T-helper 1 cell treated with Interleukin-12 subunit alpha and Interleukin-12 subunit beta and Interleukin-4 antibody, amounts not matched to agents 30 μg/mL and 1 μg/mL, for 36 hours (primary cell): ENCODE measurements around the gene SLFN13.
"Not testable (repeated sequence)": the region's sequence is repeated elsewhere in the genome, so short reads cannot be mapped to it uniquely, and the experiment has no call there.

ENCODE experiments used
- H3K27ac Mint-ChIP-seq: one replicate; pipeline ENCODE4 v1.8.0; 2021; ENCODE audit warnings: mild to moderate bottlenecking, mixed read lengths
- H3K27me3 Mint-ChIP-seq: one replicate; pipeline ENCODE4 v1.8.0; 2021; ENCODE audit warnings: low read depth, mixed read lengths
- H3K36me3 Mint-ChIP-seq: one replicate; pipeline ENCODE4 v1.8.0; 2021; ENCODE audit warnings: low read depth, mixed read lengths
- H3K4me1 Mint-ChIP-seq: one replicate; pipeline ENCODE4 v1.8.0; 2021; ENCODE audit warnings: low read depth, mixed read lengths
- H3K4me3 Mint-ChIP-seq: one replicate; pipeline ENCODE4 v1.8.0; 2021; ENCODE audit warnings: mild to moderate bottlenecking, moderate library complexity, mixed read lengths
- H3K9me3 Mint-ChIP-seq: one replicate; pipeline ENCODE4 v1.8.0; 2021; ENCODE audit warnings: mixed read lengths

SLFN13 gene

GRCh38 chr17:35454035-35454434, 5.5 kb upstream of the SLFN13 start:
- H3K36me3 Mint-ChIP-seq: peaks cover 25% of the 10 kb centered on the region
- not testable (repeated sequence) for H3K27ac Mint-ChIP-seq, H3K27me3 Mint-ChIP-seq, H3K9me3 Mint-ChIP-seq, H3K4me3 Mint-ChIP-seq, H3K4me1 Mint-ChIP-seq

- Mint-ChIP-seq H3K4me3 (no peak overlapping the region), H3K27me3 (no peaks in the 10 kb centered on the region), H3K9me3 (no peaks in the 10 kb centered on the region), H3K27ac (no peak overlapping the region), H3K4me1 (peaks cover 11% of the 10 kb centered on the region), H3K36me3 (peaks cover 19% of the 10 kb centered on the region)
Measured at GRCh38 chr17:35453171-35453570, 4.6 kb upstream of the SLFN13 start.

GRCh38 chr17:35449371-35449931, 885 bp upstream of the SLFN13 start:
- Mint-ChIP-seq H3K9me3 (no peaks in the 10 kb centered on the region), H3K27me3 (no peaks in the 10 kb centered on the region), H3K27ac (peak overlapping the region; percentile 53), H3K4me1 (peaks cover 21% of the 10 kb centered on the region), H3K4me3 (peak overlapping the region; percentile 36), H3K36me3 (peaks cover 29% of the 10 kb centered on the region)

- Mint-ChIP-seq H3K9me3 (no peaks in the 10 kb centered on the region), H3K4me3 (peak overlapping the region; percentile 71), H3K4me1 (peaks cover 21% of the 10 kb centered on the region), H3K27ac (peak overlapping the region; percentile 74), H3K36me3 (peaks cover 34% of the 10 kb centered on the region), H3K27me3 (no peaks in the 10 kb centered on the region)
Measured at GRCh38 chr17:35448899-35449227, 297 bp upstream of the SLFN13 start.

- peaks cover 17% of the 10 kb centered on the region for H3K4me1 Mint-ChIP-seq
- H3K27me3 Mint-ChIP-seq: no peaks in the 10 kb centered on the region
- peak overlapping the region; percentile 46 for H3K27ac Mint-ChIP-seq
- no peaks in the 10 kb centered on the region for H3K9me3 Mint-ChIP-seq
- peak overlapping the region; percentile 71 for H3K4me3 Mint-ChIP-seq
- peaks cover 34% of the 10 kb centered on the region for H3K36me3 Mint-ChIP-seq
Measured at GRCh38 chr17:35447499-35447898, 1.1 kb downstream of the SLFN13 start.

- no peak overlapping the region for H3K4me3 Mint-ChIP-seq
- H3K9me3 Mint-ChIP-seq: no peaks in the 10 kb centered on the region
- peaks cover 13% of the 10 kb centered on the region for H3K4me1 Mint-ChIP-seq
- H3K27ac Mint-ChIP-seq: no peak overlapping the region
- peaks cover 19% of the 10 kb centered on the region for H3K36me3 Mint-ChIP-seq
- no peaks in the 10 kb centered on the region for H3K27me3 Mint-ChIP-seq
Measured at GRCh38 chr17:35438433-35438832, 10.1 kb downstream of the SLFN13 start.

GRCh38 chr17:35433075-35433894, 15.3 kb downstream of the SLFN13 start:
- Mint-ChIP-seq H3K27me3 (no peaks in the 10 kb centered on the region), H3K9me3 (no peaks in the 10 kb centered on the region), H3K4me1 (peaks cover 57% of the 10 kb centered on the region)

GRCh38 chr17:35432176-35433074, 16.1 kb downstream of the SLFN13 start, which contains the start of gene SLFN12:
TSS of gene SLFN12 (minus strand) at chr17:35432500. CDS start at chr17:35423028, 9,472 bp downstream.
- no peaks in the 10 kb centered on the region for H3K9me3 Mint-ChIP-seq
- peaks cover 62% of the 10 kb centered on the region for H3K4me1 Mint-ChIP-seq
- peak within 1 kb of the TSS; percentile 88 for H3K4me3 Mint-ChIP-seq

More at GRCh38 chr17:35433075-35433894, 15.3 kb downstream of the SLFN13 start:
- Mint-ChIP-seq H3K27ac (peak overlapping the region; percentile 92), H3K4me3 (peak overlapping the region; percentile 88), H3K36me3 (peaks cover 23% of the 10 kb centered on the region)

GRCh38 chr17:35429702-35430101, 18.9 kb downstream of the SLFN13 start:
- H3K27me3 Mint-ChIP-seq: no peaks in the 10 kb centered on the region
- H3K4me1 Mint-ChIP-seq: peaks cover 66% of the 10 kb centered on the region
- H3K4me3 Mint-ChIP-seq: no peak overlapping the region
- no peaks in the 10 kb centered on the region for H3K9me3 Mint-ChIP-seq
- no peak overlapping the region for H3K27ac Mint-ChIP-seq
- H3K36me3 Mint-ChIP-seq: peaks cover 35% of the 10 kb centered on the region

More at GRCh38 chr17:35432176-35433074, 16.1 kb downstream of the SLFN13 start, which contains the start of gene SLFN12:
- peaks cover 23% of the 10 kb centered on the region for H3K36me3 Mint-ChIP-seq
- peak within 1 kb of the TSS; percentile 92 for H3K27ac Mint-ChIP-seq
- H3K27me3 Mint-ChIP-seq: no peaks in the 10 kb centered on the region

- Mint-ChIP-seq H3K27ac (peak overlapping the region; percentile 59), H3K27me3 (no peaks in the 10 kb centered on the region), H3K4me1 (peaks cover 54% of the 10 kb centered on the region), H3K4me3 (peak overlapping the region; percentile 2), H3K9me3 (no peaks in the 10 kb centered on the region), H3K36me3 (peaks cover 35% of the 10 kb centered on the region)
Measured at GRCh38 chr17:35428229-35428628, 20.3 kb downstream of the SLFN13 start.

GRCh38 chr17:35423761-35424160, 24.8 kb downstream of the SLFN13 start:
- H3K27ac Mint-ChIP-seq: no peak overlapping the region
- H3K36me3 Mint-ChIP-seq: peaks cover 40% of the 10 kb centered on the region
- no peaks in the 10 kb centered on the region for H3K9me3 Mint-ChIP-seq
- no peaks in the 10 kb centered on the region for H3K27me3 Mint-ChIP-seq
- H3K4me1 Mint-ChIP-seq: peaks cover 18% of the 10 kb centered on the region
- no peak overlapping the region for H3K4me3 Mint-ChIP-seq

GRCh38 chr17:35421069-35421468, 27.5 kb downstream of the SLFN13 start:
- H3K27ac Mint-ChIP-seq, H3K9me3 Mint-ChIP-seq, H3K27me3 Mint-ChIP-seq, H3K4me1 Mint-ChIP-seq, H3K4me3 Mint-ChIP-seq: not testable (repeated sequence)
- H3K36me3 Mint-ChIP-seq: peaks cover 43% of the 10 kb centered on the region

GRCh38 chr17:35416659-35417058, 31.9 kb downstream of the SLFN13 start:
- Mint-ChIP-seq H3K27me3 (no peaks in the 10 kb centered on the region), H3K9me3 (peaks cover 19% of the 10 kb centered on the region), H3K4me1 (peaks cover 4% of the 10 kb centered on the region), H3K4me3 (no peak overlapping the region), H3K36me3 (peaks cover 53% of the 10 kb centered on the region), H3K27ac (no peak overlapping the region)

- H3K36me3 Mint-ChIP-seq: peaks cover 62% of the 10 kb centered on the region
Measured at GRCh38 chr17:35414707-35415106, 33.9 kb downstream of the SLFN13 start.

More at GRCh38 chr17:35414707-35415106, 33.9 kb downstream of the SLFN13 start:
- not testable (repeated sequence) for H3K4me3 Mint-ChIP-seq, H3K27ac Mint-ChIP-seq, H3K27me3 Mint-ChIP-seq, H3K4me1 Mint-ChIP-seq
- peaks cover 19% of the 10 kb centered on the region for H3K9me3 Mint-ChIP-seq
